ENCODE data around the gene DTNA. TPM values are rescaled to one million over a fixed set of nuclear protein-coding genes. Genes with fewer than 3 reads are reported as not detected.

The DTNA gene
- total RNA-seq, 1 experiment from 2014 or later, result 7.8 TPM

- Histone ChIP-seq H4K20me1 (ENCODE audit: low read length) (no peaks in the 10 kb centered on the region), H2AFZ (ENCODE audit: low read length) (no peak overlapping the region), H3K79me2 (ENCODE audit: low read length) (no peaks in the 10 kb centered on the region), H3K9ac (ENCODE audit: low read length) (no peak overlapping the region), H3K9me3 (ENCODE audit: low read length) (no peaks in the 10 kb centered on the region), H3K4me2 (ENCODE audit: low read length) (no peak overlapping the region), H3F3A (ENCODE audit: low read length, unreplicated experiment) (no peaks in the 10 kb centered on the region), H3K36me3 (ENCODE audit: low read depth, low read length) (no peaks in the 10 kb centered on the region), H3K4me3 (ENCODE audit: low read length) (no peak overlapping the region), H3K27ac (ENCODE audit: low read length) (no peak overlapping the region), H3K9me2 (replicated peaks; ENCODE audit: low read length) (no peaks in the 10 kb centered on the region), H3K27me3 (ENCODE audit: low read length) (no peaks in the 10 kb centered on the region), H3K4me1 (ENCODE audit: insufficient read depth, low read length) (no peaks in the 10 kb centered on the region)
- no TSS peak for BruUV-seq (replicated peaks)
- CTCF ChIA-PET, result no interaction called here
- ATAC-seq (no peak), DNase-seq (no peak)
- POLR2A ChIA-PET (ENCODE audit: unreplicated experiment), result no interaction called here
- intact Hi-C loops (cut with micrococcal nuclease), result no loop called here
- TF ChIP-seq EZH2 (IDR thresholded peaks at IDR 0.05; ENCODE audit: low read length, unreplicated experiment) (no peak), EZH2phosphoT487 (IDR thresholded peaks at IDR 0.05; ENCODE audit: borderline replicate concordance, low read length) (no peak), CTCF (conservative IDR thresholded peaks at IDR 0.05; ENCODE audit: low read depth, low read length) (no peak)
Measured at GRCh38 chr18:34795070-34795732, 85.1 kb downstream of the DTNA start.

GRCh38 chr18:34796035-34796657 lies 86.0 kb downstream of the DTNA start:
- ATAC-seq, result no peak
- ChIA-PET CTCF (no interaction called here), POLR2A (ENCODE audit: unreplicated experiment) (no interaction called here)
- no peak for DNase-seq
- Histone ChIP-seq H3K79me2 (ENCODE audit: low read length) (no peaks in the 10 kb centered on the region), H3K27ac (ENCODE audit: low read length) (no peak overlapping the region), H3K9ac (ENCODE audit: low read length) (no peak overlapping the region), H3K9me3 (ENCODE audit: low read length) (no peaks in the 10 kb centered on the region), H3F3A (ENCODE audit: low read length, unreplicated experiment) (no peaks in the 10 kb centered on the region), H3K4me3 (ENCODE audit: low read length) (no peak overlapping the region), H2AFZ (ENCODE audit: low read length) (no peak overlapping the region), H3K27me3 (ENCODE audit: low read length) (no peaks in the 10 kb centered on the region), H4K20me1 (ENCODE audit: low read length) (no peaks in the 10 kb centered on the region), H3K4me1 (ENCODE audit: insufficient read depth, low read length) (no peaks in the 10 kb centered on the region), H3K4me2 (ENCODE audit: low read length) (no peak overlapping the region), H3K36me3 (ENCODE audit: low read depth, low read length) (no peaks in the 10 kb centered on the region), H3K9me2 (replicated peaks; ENCODE audit: low read length) (no peaks in the 10 kb centered on the region)
- intact Hi-C loops (cut with micrococcal nuclease), result no loop called here
- no TSS peak for BruUV-seq (replicated peaks)
- no peak for TF ChIP-seq EZH2phosphoT487 (IDR thresholded peaks at IDR 0.05; ENCODE audit: borderline replicate concordance, low read length)
- TF ChIP-seq EZH2 (IDR thresholded peaks at IDR 0.05; ENCODE audit: low read length, unreplicated experiment), result no peak
- TF ChIP-seq CTCF (conservative IDR thresholded peaks at IDR 0.05; ENCODE audit: low read depth, low read length), result no peak

GRCh38 chr18:34799291-34799690 lies 89.2 kb downstream of the DTNA start:
- H3K27ac ChIP-seq (ENCODE audit: low read length), result no peak overlapping the region
- intact Hi-C loops (cut with micrococcal nuclease), result no loop called here
- H4K20me1 ChIP-seq (ENCODE audit: low read length), result no peaks in the 10 kb centered on the region
- H3K9me2 ChIP-seq (replicated peaks; ENCODE audit: low read length), result no peaks in the 10 kb centered on the region
- no peaks in the 10 kb centered on the region for H3K27me3 ChIP-seq (ENCODE audit: low read length)
- no TSS peak for BruUV-seq (replicated peaks)
- CTCF ChIA-PET, result no interaction called here
- H3K9ac ChIP-seq (ENCODE audit: low read length), result no peak overlapping the region
- H3K36me3 ChIP-seq (ENCODE audit: low read depth, low read length), result no peaks in the 10 kb centered on the region
- no peak for DNase-seq
- POLR2A ChIA-PET (ENCODE audit: unreplicated experiment), result no interaction called here
- no peaks in the 10 kb centered on the region for H3K4me1 ChIP-seq (ENCODE audit: insufficient read depth, low read length)
- no peak overlapping the region for H3K4me3 ChIP-seq (ENCODE audit: low read length)
- no peak overlapping the region for H3K4me2 ChIP-seq (ENCODE audit: low read length)
- no peak for ATAC-seq
- no peaks in the 10 kb centered on the region for H3K9me3 ChIP-seq (ENCODE audit: low read length)
- TF ChIP-seq EZH2phosphoT487 (IDR thresholded peaks at IDR 0.05; ENCODE audit: borderline replicate concordance, low read length), result no peak
- no peak for TF ChIP-seq EZH2 (IDR thresholded peaks at IDR 0.05; ENCODE audit: low read length, unreplicated experiment)
- no peak for TF ChIP-seq CTCF (conservative IDR thresholded peaks at IDR 0.05; ENCODE audit: low read depth, low read length)
- H3K79me2 ChIP-seq (ENCODE audit: low read length), result no peaks in the 10 kb centered on the region
- H2AFZ ChIP-seq (ENCODE audit: low read length), result no peak overlapping the region
- H3F3A ChIP-seq (ENCODE audit: low read length, unreplicated experiment), result no peaks in the 10 kb centered on the region

Measured in PC-3 (cell line).